Measurements from ENCODE around the gene ICE1.

GRCh38 chr5:5422819-5423515 lies 490 bp downstream of the ICE1 start:
- TF ChIP-seq EZH2 (IDR thresholded peaks at IDR 0.05; ENCODE audit: borderline replicate concordance, low read depth, low read length, severe bottlenecking) (no peak), CTCF (IDR thresholded peaks at IDR 0.05; ENCODE audit: borderline replicate concordance, extremely low read depth, low read length, poor library complexity, severe bottlenecking) (no peak)
